A549 (cell line): ENCODE measurements around the gene ALPK3. TPM values are rescaled to one million over a fixed set of nuclear protein-coding genes. Genes with fewer than 3 reads are reported as not detected.

Experiments used
- ATAC-seq, 2 experiments: fragments of 200-7000 bp in 1 of 2; fragments of >200 bp in 1 of 2; cut with Nextera tagmentation in 1 of 2; cut with Tn5 transposase in 1 of 2; 3 replicates each; pipeline versions ENCODE4 v1.8.0 to v1.9.1; 2018 to 2020; ENCODE audit warnings: mild to moderate bottlenecking in 1 of 2, moderate library complexity in 1 of 2
- CTCF ChIA-PET: fragments of 300-600 bp; sonication (Branson Sonifier 250); formaldehyde crosslinking; extraction: SDS; loops from one replicate; lab custom pipeline; 2021; ENCODE audit warnings: antibody characterized with exemption, inconsistent platforms; lab: Yijun Ruan, JAX
- POLR2A ChIA-PET: fragments of 350-600 bp; formaldehyde crosslinking; extraction: SDS; loops from one replicate; lab custom pipeline; 2021; ENCODE audit warnings: antibody characterized with exemption, inconsistent platforms; lab: Yijun Ruan, JAX
- DNase-seq, 2 experiments: peaks; one replicate each; pipeline versions ENCODE4 v3.0.0 to v3.0.0-alpha.2; 2011 to 2016; ENCODE audit warnings: low read depth in 1 of 2, low spot score in 1 of 2
- FAIRE-seq: peaks from 2 replicates; lab custom pipeline; 2011; peaks lifted over from hg19 to GRCh38; lab: Jason Lieb, UNC
- H3K27ac ChIP-seq, 2 experiments: fragments of >200 bp; sonication (Bioruptor Twin); formaldehyde crosslinking; 3 replicates each; pipeline ENCODE4 v1.5.1; 2016 to 2017
- H3K4me1 ChIP-seq: fragments of >200 bp; sonication (Bioruptor Twin); formaldehyde crosslinking; 3 replicates; pipeline ENCODE4 v1.6.1; 2016
- H3K4me2 ChIP-seq: fragments of >200 bp; sonication (Bioruptor Twin); formaldehyde crosslinking; 3 replicates; pipeline ENCODE4 v1.6.1; 2016
- H3K4me3 ChIP-seq: fragments of >200 bp; sonication (Bioruptor Twin); formaldehyde crosslinking; 3 replicates; pipeline ENCODE4 v1.5.1; 2016
- H3K9me3 ChIP-seq: fragments of >200 bp; sonication (Bioruptor Twin); formaldehyde crosslinking; 3 replicates; pipeline ENCODE4 v1.6.1; 2016
- ATOH8 ChIP-seq: fragments of 250-450 bp; sonication (Bioruptor Pico); IDR thresholded peaks from 2 replicates; pipeline ENCODE4 v1.5.0; 2020; ENCODE audit warnings: low read depth, mild to moderate bottlenecking, moderate library complexity
- BCL3 ChIP-seq: fragments of >200 bp; sonication (Bioruptor Twin); formaldehyde crosslinking; IDR thresholded peaks from 3 replicates; pipeline ENCODE4 v1.6.1; 2016
- EHF ChIP-seq: fragments of 250-450 bp; sonication (Bioruptor Pico); IDR thresholded peaks from 2 replicates; pipeline ENCODE4 v1.5.0; 2020; ENCODE audit warnings: mild to moderate bottlenecking
- EHMT2 ChIP-seq: fragments of 200-600 bp; sonication (generic); IDR thresholded peaks from 2 replicates; pipeline ENCODE4 v1.6.1; 2016; ENCODE audit warnings: antibody characterized with exemption, low read depth, mild to moderate bottlenecking, moderate library complexity
- ELK1 ChIP-seq: fragments of 150-350 bp; IDR thresholded peaks from 2 replicates; pipeline ENCODE4 v1.6.1; 2014; ENCODE audit warnings: low read depth, mild to moderate bottlenecking, low read length
- FOXS1 ChIP-seq: fragments of 250-450 bp; sonication (Bioruptor Pico); IDR thresholded peaks from 2 replicates; pipeline ENCODE4 v1.5.0; 2020; ENCODE audit warnings: mild to moderate bottlenecking, moderate library complexity
- HMGXB4 ChIP-seq: fragments of 250-450 bp; sonication (Bioruptor Pico); IDR thresholded peaks from 2 replicates; pipeline ENCODE4 v1.5.0; 2021; ENCODE audit warnings: mild to moderate bottlenecking, moderate library complexity, borderline replicate concordance
- JUNB ChIP-seq: fragments of >200 bp; sonication (Bioruptor Twin); formaldehyde crosslinking; IDR thresholded peaks from 2 replicates; pipeline ENCODE4 v1.6.1; 2016
- MAFK ChIP-seq: fragments of 450-650 bp; IDR thresholded peaks from 2 replicates; pipeline ENCODE4 v1.6.1; 2014; ENCODE audit not compliant: partially characterized antibody
- MAZ ChIP-seq: fragments of 150-350 bp; IDR thresholded peaks from 2 replicates; pipeline ENCODE4 v1.6.1; 2014; ENCODE audit warnings: antibody characterized with exemption, low read depth, low read length, borderline replicate concordance
- NR3C1 ChIP-seq: fragments of >200 bp; sonication (Bioruptor Twin); formaldehyde crosslinking; IDR thresholded peaks from 3 replicates; pipeline ENCODE4 v1.6.1; 2017
- PHF8 ChIP-seq: fragments of 200-600 bp; sonication (generic); IDR thresholded peaks from 2 replicates; pipeline ENCODE4 v1.6.1; 2016; ENCODE audit warnings: low read depth, mild to moderate bottlenecking, antibody characterized with exemption, moderate library complexity, borderline replicate concordance
- RARB ChIP-seq: fragments of 250-450 bp; sonication (Bioruptor Pico); IDR thresholded peaks from 2 replicates; pipeline ENCODE4 v1.8.0; 2021; ENCODE audit warnings: mild to moderate bottlenecking, moderate library complexity
- REST ChIP-seq: fragments of 200-600 bp; sonication (generic); IDR thresholded peaks from 2 replicates; pipeline ENCODE4 v1.6.1; 2016; ENCODE audit warnings: antibody characterized with exemption, mild to moderate bottlenecking, moderate library complexity
- WGBS: methylation state at CpG from one replicate; pipeline ENCODE4 v1.1.6; 2017; ENCODE audit errors: missing lambda C conversion rate; 5-methylcytosine and 5-hydroxymethylcytosine counted together
- polyA plus RNA-seq, 4 experiments: library from polyadenylated mRNA; depleted of rRNA in 3 of 4; stranded (reverse); fragments of >200 nt; fragmentation: RNase III in 1 of 4; extraction: RNeasy Plus Mini Kit Qiagen cat#74134 plus additional on column Dnase treatment in 1 of 4; gene quantifications; 2 replicates in 3 of 4; 3 replicates in 1 of 4; pipeline ENCODE4 v1.2.3, GENCODE V29; 2011 to 2017

Gene ALPK3
- polyA plus RNA-seq, 2 of the 4 experiments (the other 2 are of a cell fraction): 0.26 to 0.30 TPM

- no peak overlapping the region for H3K4me3 ChIP-seq
- no peak overlapping the region for H3K4me2 ChIP-seq
- peaks cover 16% of the 10 kb centered on the region; the same call in 2 of the 3 replicates for H3K4me1 ChIP-seq
- DNase-seq (no peak), ATAC-seq (no peak), FAIRE-seq (no peak)
- 73% methylated on average over 8 of the region's 8 CpGs for WGBS
- H3K27ac ChIP-seq: no peak overlapping the region
- TF ChIP-seq FOXS1 (CRISPR knock-in tag) (no peak), MAFK (no peak)
- H3K9me3 ChIP-seq: no peaks in the 10 kb centered on the region
- ChIA-PET CTCF (interaction anchor here (1.1 to 1.7 kb wide), 3 partner anchors 25 to 85 kb away, joined by 3 to 5 read pairs (median 5); no protein-coding TSS in a partner anchor), POLR2A (no interaction called here)
Observed at GRCh38 chr15:84859144-84859543, 42.0 kb downstream of the ALPK3 start.

- no peak for DNase-seq
- ChIA-PET POLR2A (no interaction called here), CTCF (interaction anchor here (1.1 to 1.7 kb wide), 4 partner anchors 19 to 69 kb away, joined by 3 to 5 read pairs (median 4); no protein-coding TSS in a partner anchor)
- TF ChIP-seq HMGXB4 (CRISPR knock-in tag) (no peak), ATOH8 (CRISPR knock-in tag) (no peak), JUNB (no peak), EHF (CRISPR knock-in tag) (no peak), MAZ (no peak), BCL3 (no peak), REST (no peak), EHMT2 (no peak), ELK1 (no peak), RARB (CRISPR knock-in tag) (no peak), PHF8 (no peak), NR3C1 (no peak)
- TF ChIP-seq, all 56 proteins: peak for 0
- H3K4me2 ChIP-seq: no peak overlapping the region
- no peaks in the 10 kb centered on the region for H3K9me3 ChIP-seq
- 86% methylated on average over 14 of the region's 15 CpGs for WGBS
- no peak overlapping the region for H3K4me3 ChIP-seq
- no peak for ATAC-seq
- FAIRE-seq: no peak
- H3K27ac ChIP-seq: no peak overlapping the region
- H3K4me1 ChIP-seq: peaks cover 16% of the 10 kb centered on the region; the same call in 2 of the 3 replicates
Observed at GRCh38 chr15:84859651-84860050, 42.5 kb downstream of the ALPK3 start.
